Lower lobe of right lung (tissue), 2 donors: ENCODE measurements around the gene GALNTL6. TPM values are rescaled to one million over a fixed set of nuclear protein-coding genes. Genes with fewer than 3 reads are reported as not detected.
"Not testable (repeated sequence)": the region's sequence is repeated elsewhere in the genome, so short reads cannot be mapped to it uniquely, and the experiment has no call there.

ENCODE experiments used
- ATAC-seq, 2 donors: fragments of 200-7000 bp; cut with Tn5 transposase; one replicate each; pipeline ENCODE4 v1.9.1; 2020 to 2022; ENCODE audit warnings: mild to moderate bottlenecking in 2 of 2, moderate library complexity in 2 of 2
- DNase-seq: peaks from one replicate; pipeline ENCODE4 v3.0.0-alpha.2; 2020
- H3K27ac ChIP-seq: fragments of 200-600 bp; one replicate; pipeline ENCODE4 v1.8.0; 2022
- H3K27me3 ChIP-seq: fragments of 200-600 bp; one replicate; pipeline ENCODE4 v1.8.0; 2022; ENCODE audit warnings: low read depth
- H3K36me3 ChIP-seq: fragments of 200-600 bp; one replicate; pipeline ENCODE4 v1.8.0; 2022; ENCODE audit warnings: mild to moderate bottlenecking
- H3K4me1 ChIP-seq: fragments of 200-600 bp; one replicate; pipeline ENCODE4 v1.8.0; 2022
- H3K4me3 ChIP-seq: fragments of 200-600 bp; one replicate; pipeline ENCODE4 v1.8.0; 2022; ENCODE audit warnings: mild to moderate bottlenecking
- H3K9me3 ChIP-seq: fragments of 200-600 bp; one replicate; pipeline ENCODE4 v1.8.0; 2022
- CTCF ChIP-seq: fragments of 200-600 bp; IDR thresholded peaks from one replicate; pipeline ENCODE4 v1.8.0; 2022; ENCODE audit warnings: antibody characterized with exemption, mild to moderate bottlenecking
- intact Hi-C: fragments of 100-400 bp; cut with DNase I; formaldehyde crosslinking; loops from one replicate; pipeline ENCODE4 v1.11.0; 2022
- total RNA-seq: library from RNA; stranded (reverse); fragmentation: NEBNext Ultra II Directional; extraction: Animal tissue kit (Norgen Biotek cat#: 25700); gene quantifications from one replicate; pipeline ENCODE4 v1.2.1, GENCODE V29; 2021
- donor health status: DM: no; HTN: yes; CAD: no; lungs with severe emphysema.

GALNTL6 gene
- total RNA-seq, 1 donor from 2014 or later = not detected

GRCh38 chr4:173014113-173014558, 1200.9 kb downstream of the GALNTL6 start:
- H3K27me3 ChIP-seq = no peaks in the 10 kb centered on the region
- H3K4me3 ChIP-seq = no peak overlapping the region
- no peak for TF ChIP-seq CTCF
- no peaks in the 10 kb centered on the region for H3K4me1 ChIP-seq
- intact Hi-C loops = no loop called here
- DNase-seq (no peak), ATAC-seq (no peak)
- no peaks in the 10 kb centered on the region for H3K36me3 ChIP-seq
- no peak overlapping the region for H3K27ac ChIP-seq
- H3K9me3 ChIP-seq = no peaks in the 10 kb centered on the region

GRCh38 chr4:173014836-173015235, 1201.6 kb downstream of the GALNTL6 start:
- Histone ChIP-seq H3K27me3 (no peaks in the 10 kb centered on the region), H3K36me3 (no peaks in the 10 kb centered on the region), H3K27ac (no peak overlapping the region), H3K4me3 (no peak overlapping the region), H3K4me1 (no peaks in the 10 kb centered on the region), H3K9me3 (no peaks in the 10 kb centered on the region)
- ATAC-seq (no peak), DNase-seq (no peak)
- intact Hi-C loops = no loop called here
- no peak for TF ChIP-seq CTCF

- no peaks in the 10 kb centered on the region for H3K9me3 ChIP-seq
- H3K27me3 ChIP-seq = no peaks in the 10 kb centered on the region
- H3K36me3 ChIP-seq = no peaks in the 10 kb centered on the region
- H3K4me1 ChIP-seq = no peaks in the 10 kb centered on the region
- no peak overlapping the region for H3K27ac ChIP-seq
- ATAC-seq = no peak
- no peak for TF ChIP-seq CTCF
- intact Hi-C loops = no loop called here
- no peak for DNase-seq
- H3K4me3 ChIP-seq = no peak overlapping the region
Observed at GRCh38 chr4:173017802-173018201, 1204.6 kb downstream of the GALNTL6 start.

- intact Hi-C loops = no loop called here
- DNase-seq (no peak), ATAC-seq (no peak)
- no peak overlapping the region for H3K4me3 ChIP-seq
- H3K27me3 ChIP-seq = no peaks in the 10 kb centered on the region
- no peak overlapping the region for H3K27ac ChIP-seq
- H3K4me1 ChIP-seq = no peaks in the 10 kb centered on the region
- TF ChIP-seq CTCF = no peak
- H3K36me3 ChIP-seq = no peaks in the 10 kb centered on the region
- H3K9me3 ChIP-seq = no peaks in the 10 kb centered on the region
Observed at GRCh38 chr4:173018446-173018845, 1205.2 kb downstream of the GALNTL6 start.

DNA sequence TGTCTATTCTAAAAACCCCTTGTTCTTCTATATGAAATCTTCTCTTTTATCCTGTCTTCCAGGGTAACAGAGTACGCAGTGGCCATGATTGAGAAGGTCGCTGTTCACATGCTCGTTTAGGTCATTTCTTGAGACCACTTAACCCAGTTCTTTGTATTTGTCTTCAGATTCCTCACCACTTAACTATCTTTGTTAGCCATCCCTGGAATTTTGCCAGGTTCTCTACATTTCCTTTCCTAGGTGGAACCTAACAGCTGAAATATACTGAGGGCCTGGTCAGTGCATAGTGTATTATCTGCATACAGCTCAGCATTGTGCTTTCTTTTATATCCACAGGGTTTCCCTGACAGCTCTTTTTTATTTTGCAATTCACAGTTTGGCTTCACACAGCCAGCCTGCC, 1206.5 kb downstream of the GALNTL6 start:
- Histone ChIP-seq H3K4me1 (no peaks in the 10 kb centered on the region), H3K4me3 (no peak overlapping the region), H3K27ac (no peak overlapping the region), H3K36me3 (no peaks in the 10 kb centered on the region), H3K27me3 (no peaks in the 10 kb centered on the region), H3K9me3 (no peaks in the 10 kb centered on the region)
- ATAC-seq (no peak), DNase-seq (no peak)
- TF ChIP-seq CTCF = no peak
- intact Hi-C loops = loop anchor here (10.0 kb wide), 1 partner anchor 235 kb away; no protein-coding TSS in a partner anchor

GRCh38 chr4:173021746-173022573, 1208.8 kb downstream of the GALNTL6 start:
- intact Hi-C loops = loop anchor here (10.0 kb wide), 1 partner anchor 233 kb away; no protein-coding TSS in a partner anchor
- not testable (repeated sequence) for H3K36me3 ChIP-seq, H3K27ac ChIP-seq, DNase-seq, H3K27me3 ChIP-seq, H3K4me3 ChIP-seq, H3K4me1 ChIP-seq, H3K9me3 ChIP-seq, ATAC-seq
